Stimulated activated CD8-positive, alpha-beta memory T cell treated with anti-CD3 and anti-CD28 coated beads, Interleukin-2, amount 100 ng/mL, for 1 hour (primary cell): ENCODE measurements around the gene SLC66A1.

Experiments
- DNase-seq, 2 donors: peaks; one replicate each; pipeline ENCODE4 v3.0.0-alpha.2; 2020; ENCODE audit warnings: low read depth in 2 of 2

Gene SLC66A1

GRCh38 chr1:19325368-19325957, 13.3 kb downstream of the SLC66A1 start:
- no peak for DNase-seq

GRCh38 chr1:19325958-19326747, 14.0 kb downstream of the SLC66A1 start:
- no peak for DNase-seq

- no peak for DNase-seq
Measured at GRCh38 chr1:19326748-19327065, 14.6 kb downstream of the SLC66A1 start.

GRCh38 chr1:19327301-19327700, 15.2 kb downstream of the SLC66A1 start:
- no peak for DNase-seq

GRCh38 chr1:19327736-19328135, 15.6 kb downstream of the SLC66A1 start:
- DNase-seq = no peak

GRCh38 chr1:19328486-19328885, 16.4 kb downstream of the SLC66A1 start:
- no peak for DNase-seq

- DNase-seq = no peak
Measured at GRCh38 chr1:19329188-19329587, 17.1 kb downstream of the SLC66A1 start.

GRCh38 chr1:19329611-19330010, 17.5 kb downstream of the SLC66A1 start:
- no peak for DNase-seq

- DNase-seq = no peak
Measured at GRCh38 chr1:19330449-19331135, 18.5 kb downstream of the SLC66A1 start.

GRCh38 chr1:19331262-19331878, 19.2 kb downstream of the SLC66A1 start:
- DNase-seq = no peak

GRCh38 chr1:19332832-19333231, 20.7 kb downstream of the SLC66A1 start:
- no peak for DNase-seq

GRCh38 chr1:19333587-19334354, 21.6 kb downstream of the SLC66A1 start:
- no peak for DNase-seq

- no peak for DNase-seq
Measured at GRCh38 chr1:19336543-19336942, 24.4 kb downstream of the SLC66A1 start.

- no peak for DNase-seq
Measured at GRCh38 chr1:19337289-19337688, 25.2 kb downstream of the SLC66A1 start.

- DNase-seq = no peak
Measured at GRCh38 chr1:19338323-19338762, 26.2 kb downstream of the SLC66A1 start.

GRCh38 chr1:19339214-19339861, 27.2 kb downstream of the SLC66A1 start:
- no peak for DNase-seq

- DNase-seq = no peak
Measured at GRCh38 chr1:19340387-19340937, 28.3 kb downstream of the SLC66A1 start.

- peak; percentile 46 to 48 for DNase-seq
Measured at GRCh38 chr1:19341201-19342061, 29.3 kb downstream of the SLC66A1 start.

- DNase-seq = no peak
Measured at GRCh38 chr1:19342062-19342750, 30.1 kb downstream of the SLC66A1 start.
